ENCODE measurements around the gene UNC45A. TPM values are rescaled to one million over a fixed set of nuclear protein-coding genes. Genes with fewer than 3 reads are reported as not detected.
A peak's percentile ranks its signal among the peaks of the same experiment; 100 is the strongest.

Gene UNC45A
- polyA plus RNA-seq, 3 donors: 62.1 to 67.2 (median 65.8) TPM

DNA sequence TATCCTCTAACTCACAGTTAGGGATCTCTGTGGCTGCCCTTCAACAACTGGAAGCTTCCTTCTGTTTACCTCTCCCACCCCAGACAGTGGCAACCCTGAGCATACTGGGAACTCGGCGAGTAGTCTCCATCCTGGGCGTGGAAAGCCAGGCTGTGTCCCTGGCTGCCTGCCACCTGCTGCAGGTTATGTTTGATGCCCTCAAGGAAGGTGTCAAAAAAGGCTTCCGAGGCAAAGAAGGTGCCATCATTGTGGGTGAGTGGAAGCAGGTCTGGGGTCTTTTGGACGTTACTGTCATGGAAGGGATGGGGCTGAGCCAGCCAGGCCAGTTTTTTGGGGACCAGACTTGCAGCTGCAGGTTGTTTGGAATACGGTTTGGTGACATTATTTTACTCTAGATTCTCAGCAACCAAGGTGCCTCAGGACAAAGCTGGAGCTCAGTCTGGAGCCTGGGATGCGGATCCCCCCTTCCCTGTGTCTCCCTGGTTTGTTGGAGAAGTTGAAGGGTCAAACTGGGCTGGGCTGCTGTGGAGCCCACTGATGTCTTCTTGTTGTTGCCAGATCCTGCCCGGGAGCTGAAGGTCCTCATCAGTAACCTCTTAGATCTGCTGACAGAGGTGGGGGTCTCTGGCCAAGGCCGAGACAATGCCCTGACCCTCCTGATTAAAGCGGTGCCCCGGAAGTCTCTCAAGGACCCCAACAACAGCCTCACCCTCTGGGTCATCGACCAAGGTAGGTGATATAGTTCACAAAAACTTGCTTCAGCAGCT, 7.5 kb downstream of the UNC45A start:
- no peak for DNase-seq (ENCODE audit: low read depth in 3 of 3, low spot score in 2 of 3)

- DNase-seq (ENCODE audit: low read depth in 3 of 3, low spot score in 2 of 3): no peak
Measured at GRCh38 chr15:90945091-90945490, 10.0 kb downstream of the UNC45A start.

DNA sequence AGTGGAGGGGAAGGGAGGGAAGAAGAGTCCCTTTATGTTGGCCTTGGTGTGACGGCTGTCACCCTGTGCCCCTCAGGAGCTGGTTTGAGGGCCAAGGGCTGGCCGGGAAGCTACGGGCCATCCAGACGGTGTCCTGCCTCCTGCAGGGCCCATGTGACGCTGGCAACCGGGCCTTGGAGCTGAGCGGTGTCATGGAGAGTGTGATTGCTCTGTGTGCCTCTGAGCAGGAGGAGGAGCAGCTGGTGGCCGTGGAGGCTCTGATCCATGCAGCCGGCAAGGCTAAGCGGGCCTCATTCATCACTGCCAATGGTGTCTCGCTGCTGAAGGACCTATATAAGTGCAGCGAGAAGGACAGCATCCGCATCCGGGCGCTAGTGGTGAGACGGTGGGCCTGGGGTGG, 11.5 kb downstream of the UNC45A start:
- no peak for DNase-seq (ENCODE audit: low read depth in 3 of 3, low spot score in 2 of 3)

GRCh38 chr15:90946941-90947576, 12.0 kb downstream of the UNC45A start:
- DNase-seq (ENCODE audit: low read depth in 3 of 3, low spot score in 2 of 3): no peak

DNA sequence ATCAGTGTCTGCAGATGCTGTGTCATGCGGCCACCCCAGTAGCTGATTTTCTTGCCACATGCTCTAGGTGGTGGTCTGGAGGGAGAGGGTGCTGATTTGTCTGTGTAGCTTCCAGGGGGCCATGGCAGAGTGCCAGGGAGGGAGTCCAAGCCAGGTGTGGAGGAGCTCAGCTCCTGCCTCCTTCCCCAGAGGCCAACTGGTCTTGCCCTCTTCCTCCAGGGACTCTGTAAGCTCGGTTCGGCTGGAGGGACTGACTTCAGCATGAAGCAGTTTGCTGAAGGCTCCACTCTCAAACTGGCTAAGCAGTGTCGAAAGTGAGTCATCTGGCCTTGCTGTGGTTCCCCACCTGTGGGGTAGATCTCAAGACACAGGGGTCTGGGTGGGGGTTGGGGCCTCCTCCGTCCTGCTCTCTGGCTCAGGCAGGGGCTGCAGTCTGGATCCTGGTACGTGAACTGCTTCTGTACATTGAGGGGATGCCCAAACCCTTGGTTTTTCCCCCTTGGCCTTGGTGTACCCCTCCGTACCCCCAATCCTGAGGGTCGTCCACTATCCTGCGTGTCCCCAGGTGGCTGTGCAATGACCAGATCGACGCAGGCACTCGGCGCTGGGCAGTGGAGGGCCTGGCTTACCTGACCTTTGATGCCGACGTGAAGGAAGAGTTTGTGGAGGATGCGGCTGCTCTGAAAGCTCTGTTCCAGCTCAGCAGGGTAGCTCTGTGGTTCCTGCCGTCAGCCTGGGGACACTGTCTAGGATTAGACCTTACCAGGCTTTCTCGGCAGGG, 12.7 kb downstream of the UNC45A start:
- no peak for DNase-seq (ENCODE audit: low read depth in 3 of 3, low spot score in 2 of 3)

DNA sequence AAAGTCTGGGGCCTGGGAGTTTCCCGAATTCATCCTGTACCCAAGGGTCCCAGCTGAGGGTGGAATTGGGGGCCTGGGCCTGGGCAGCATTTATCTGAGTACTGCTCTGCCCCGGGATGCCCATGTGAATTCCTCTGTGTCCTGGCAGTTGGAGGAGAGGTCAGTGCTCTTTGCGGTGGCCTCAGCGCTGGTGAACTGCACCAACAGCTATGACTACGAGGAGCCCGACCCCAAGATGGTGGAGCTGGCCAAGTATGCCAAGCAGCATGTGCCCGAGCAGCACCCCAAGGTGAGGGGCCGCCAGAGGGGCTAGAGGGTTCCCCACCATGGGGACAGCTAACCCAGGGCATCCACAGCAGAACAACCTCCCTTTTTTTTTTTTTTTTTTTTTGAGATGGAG, 13.4 kb downstream of the UNC45A start:
- no peak for DNase-seq (ENCODE audit: low read depth in 3 of 3, low spot score in 2 of 3)

GRCh38 chr15:90949979-90950675, 15.0 kb downstream of the UNC45A start:
- DNase-seq (ENCODE audit: low read depth in 3 of 3, low spot score in 2 of 3): no peak

GRCh38 chr15:90950676-90951075, 15.6 kb downstream of the UNC45A start:
- no peak for DNase-seq (ENCODE audit: low read depth in 3 of 3, low spot score in 2 of 3)

GRCh38 chr15:90952901-90953677, 18.0 kb downstream of the UNC45A start:
- no peak for DNase-seq (ENCODE audit: low read depth in 3 of 3, low spot score in 2 of 3)

- no peak for DNase-seq (ENCODE audit: low read depth in 3 of 3, low spot score in 2 of 3)
Measured at GRCh38 chr15:90953947-90954711, 19.0 kb downstream of the UNC45A start.

GRCh38 chr15:90954712-90955623, 19.9 kb downstream of the UNC45A start, which contains the start of gene RCCD1:
TSS of gene RCCD1 (plus strand) at chr15:90954884. CDS start at chr15:90956735, 1,851 bp downstream.
- DNase-seq (ENCODE audit: low read depth in 3 of 3, low spot score in 2 of 3): peak in 2 of 3 donors; percentile 83 to 84

GRCh38 chr15:90955624-90956273, 20.7 kb downstream of the UNC45A start:
- DNase-seq (ENCODE audit: low read depth in 3 of 3, low spot score in 2 of 3): no peak

- peak; percentile 52 to 70 (median 60) for DNase-seq (ENCODE audit: low read depth in 3 of 3, low spot score in 2 of 3)
Measured at GRCh38 chr15:90956274-90957030, 21.4 kb downstream of the UNC45A start.

- DNase-seq (ENCODE audit: low read depth in 3 of 3, low spot score in 2 of 3): peak in 1 of 3 donors; percentile 19
Measured at GRCh38 chr15:90957031-90957790, 22.1 kb downstream of the UNC45A start.

GRCh38 chr15:90957791-90958190, 22.7 kb downstream of the UNC45A start:
- DNase-seq (ENCODE audit: low read depth in 3 of 3, low spot score in 2 of 3): no peak

DNA sequence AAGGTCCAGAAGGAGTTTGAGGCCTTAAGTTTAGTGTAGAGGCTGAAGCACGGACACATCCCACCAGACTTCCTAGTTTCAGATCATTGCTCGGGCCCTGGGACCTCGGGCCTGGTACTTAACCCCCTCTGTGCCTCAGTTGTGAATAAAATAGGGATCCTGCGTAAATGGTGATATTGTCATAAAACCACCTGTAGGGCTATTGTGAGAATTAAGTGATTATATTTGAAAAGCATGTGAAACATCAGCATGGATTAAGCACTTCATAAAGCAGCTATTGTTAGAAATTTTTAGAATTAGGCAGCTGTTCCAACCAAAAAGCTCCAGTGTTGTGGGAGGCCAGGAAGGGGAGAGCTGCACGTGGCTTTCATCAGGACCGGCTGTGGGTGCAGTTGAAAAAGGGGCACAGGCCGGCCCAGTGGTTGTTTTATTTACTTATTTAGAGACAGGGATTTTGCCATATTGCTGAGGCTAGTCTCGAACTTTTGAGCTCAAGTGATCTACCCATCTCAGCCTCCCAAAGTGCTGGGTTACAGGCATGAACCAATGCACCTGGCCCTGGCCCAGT, 24.0 kb downstream of the UNC45A start:
- DNase-seq (ENCODE audit: low read depth in 3 of 3, low spot score in 2 of 3): no peak

Data from right renal cortex interstitium (tissue), 3 donors.